ENCODE measurements around the gene MDK.

The MDK gene

GRCh38 chr11:46386005-46386578 lies 4.6 kb downstream of the MDK start:
- TF ChIP-seq CTCF (IDR thresholded peaks at IDR 0.05; ENCODE audit: low read depth, low read length) = no peak

GRCh38 chr11:46386674-46387073 lies 5.2 kb downstream of the MDK start:
- no peak overlapping the region for H3K4me3 ChIP-seq (ENCODE audit: low read depth, low read length)
- DNase-seq = peak; percentile 8
- peaks cover 21% of the 10 kb centered on the region for H3K36me3 ChIP-seq
- H3K9me3 ChIP-seq (ENCODE audit: severe bottlenecking) = no peaks in the 10 kb centered on the region
- peaks cover 8% of the 10 kb centered on the region for H3K27me3 ChIP-seq (ENCODE audit: insufficient read depth, low read depth, severe bottlenecking)
- no peak for TF ChIP-seq CTCF (IDR thresholded peaks at IDR 0.05; ENCODE audit: low read depth, low read length)
- H3K27ac ChIP-seq = no peak overlapping the region

More at GRCh38 chr11:46386005-46386578, 4.6 kb downstream of the MDK start:
- H3K27ac ChIP-seq = no peak overlapping the region
- peaks cover 21% of the 10 kb centered on the region for H3K36me3 ChIP-seq
- no peaks in the 10 kb centered on the region for H3K9me3 ChIP-seq (ENCODE audit: severe bottlenecking)
- DNase-seq = no peak
- peaks cover 6% of the 10 kb centered on the region for H3K27me3 ChIP-seq (ENCODE audit: insufficient read depth, low read depth, severe bottlenecking)
- H3K4me3 ChIP-seq (ENCODE audit: low read depth, low read length) = no peak overlapping the region

GRCh38 chr11:46387456-46387855 lies 6.0 kb downstream of the MDK start:
- TF ChIP-seq CTCF (IDR thresholded peaks at IDR 0.05; ENCODE audit: low read depth, low read length) = no peak
- H3K9me3 ChIP-seq (ENCODE audit: severe bottlenecking) = no peaks in the 10 kb centered on the region
- DNase-seq = peak; percentile 6
- peaks cover 8% of the 10 kb centered on the region for H3K27me3 ChIP-seq (ENCODE audit: insufficient read depth, low read depth, severe bottlenecking)
- no peak overlapping the region for H3K27ac ChIP-seq
- H3K36me3 ChIP-seq = peaks cover 14% of the 10 kb centered on the region
- H3K4me3 ChIP-seq (ENCODE audit: low read depth, low read length) = no peak overlapping the region

- Histone ChIP-seq H3K4me3 (ENCODE audit: low read depth, low read length) (no peak overlapping the region; the same call in 1 of the 2 replicates), H3K9me3 (ENCODE audit: severe bottlenecking) (no peaks in the 10 kb centered on the region), H3K36me3 (peaks cover 9% of the 10 kb centered on the region), H3K27ac (no peak overlapping the region), H3K27me3 (ENCODE audit: insufficient read depth, low read depth, severe bottlenecking) (peaks cover 8% of the 10 kb centered on the region)
- TF ChIP-seq CTCF (IDR thresholded peaks at IDR 0.05; ENCODE audit: low read depth, low read length) = no peak
- DNase-seq = peak; percentile 42
Observed at GRCh38 chr11:46387919-46388618, 6.6 kb downstream of the MDK start.

- Histone ChIP-seq H3K36me3 (peaks cover 2% of the 10 kb centered on the region; the same call in 1 of the 2 replicates), H3K27me3 (ENCODE audit: insufficient read depth, low read depth, severe bottlenecking) (peaks cover 8% of the 10 kb centered on the region), H3K27ac (peak overlapping the region; percentile 28; the same call in 1 of the 2 replicates), H3K4me3 (ENCODE audit: low read depth, low read length) (peak overlapping the region; percentile 25), H3K9me3 (ENCODE audit: severe bottlenecking) (no peaks in the 10 kb centered on the region)
- peak; percentile 60 for DNase-seq
- no peak for TF ChIP-seq CTCF (IDR thresholded peaks at IDR 0.05; ENCODE audit: low read depth, low read length)
Observed at GRCh38 chr11:46388619-46389449, 7.4 kb downstream of the MDK start.

Data from WERI-Rb-1 (cell line).